ENCODE results near the gene MEGF8. TPM values are rescaled to one million over a fixed set of nuclear protein-coding genes. Genes with fewer than 3 reads are reported as not detected.

The MEGF8 gene
- total and polyA plus RNA-seq, 2 of the 13 experiments (the other 11 are each of a cell fraction or from before 2014, with no cell fraction given): 4.0 to 8.8 TPM

- H3K4me1 ChIP-seq (ENCODE audit: insufficient read depth, low read length): no peaks in the 10 kb centered on the region
- no peaks in the 10 kb centered on the region for H3K27me3 ChIP-seq (ENCODE audit: control insufficient read depth in 1 of 2, insufficient read depth in 2 of 2, low read length in 2 of 2)
- TF ChIP-seq ZNF496 (CRISPR knock-in tag; IDR thresholded peaks at IDR 0.05; ENCODE audit: insufficient replicate concordance): no peak
- no peak for TF ChIP-seq SOX5 (CRISPR knock-in tag; IDR thresholded peaks at IDR 0.05; ENCODE audit: borderline replicate concordance)
- no peak for TF ChIP-seq HOXA5 (CRISPR knock-in tag; IDR thresholded peaks at IDR 0.05)
- TF ChIP-seq ETV6 (CRISPR knock-in tag; conservative IDR thresholded peaks at IDR 0.05): no peak
- no peak for TF ChIP-seq PLRG1 (conservative IDR thresholded peaks at IDR 0.05)
- TF ChIP-seq ESRRA (CRISPR knock-in tag; IDR thresholded peaks at IDR 0.05; ENCODE audit: low read depth): no peak
- no peak for TF ChIP-seq NFE2 (CRISPR knock-in tag; IDR thresholded peaks at IDR 0.05)
- TF ChIP-seq ZNF841 (CRISPR knock-in tag; IDR thresholded peaks at IDR 0.05; ENCODE audit: borderline replicate concordance): no peak
- TF ChIP-seq MTA1 (CRISPR knock-in tag; IDR thresholded peaks at IDR 0.05; ENCODE audit: borderline replicate concordance): no peak
- no peak for TF ChIP-seq ZNF335 (CRISPR knock-in tag; IDR thresholded peaks at IDR 0.05)
- TF ChIP-seq PAWR (CRISPR knock-in tag; IDR thresholded peaks at IDR 0.05; ENCODE audit: borderline replicate concordance): no peak
- no peak for TF ChIP-seq NR3C1 (CRISPR knock-in tag; IDR thresholded peaks at IDR 0.05)
- no peak for TF ChIP-seq ZMAT3 (CRISPR knock-in tag; conservative IDR thresholded peaks at IDR 0.05)
- no peak for TF ChIP-seq DRAP1 (CRISPR knock-in tag; IDR thresholded peaks at IDR 0.05)
- TF ChIP-seq RBM39 (IDR thresholded peaks at IDR 0.05; ENCODE audit: low read depth, low read length, poor library complexity, severe bottlenecking): no peak
- peaks cover 13 to 16% of the 10 kb centered on the region in 2 experiments for H3K36me3 ChIP-seq (replicated peaks in 1 of 2; ENCODE audit: control insufficient read depth in 1 of 2, insufficient read depth in 2 of 2, low read length in 2 of 2)
- 93% methylated on average over 7 of the region's 13 CpGs for WGBS (ENCODE audit: low lambda C conversion rate)
- no peak overlapping the region for H3K4me2 ChIP-seq (ENCODE audit: low read depth, low read length)
- no peak overlapping the region for H3K4me3 ChIP-seq (replicated peaks in 1 of 3; ENCODE audit: insufficient read depth in 1 of 3, low read depth in 2 of 3, low read length in 3 of 3)
- no TSS peak for BruUV-seq (replicated peaks)
- no peaks in the 10 kb centered on the region for H3K79me2 ChIP-seq (ENCODE audit: insufficient read depth, low read length)
- DNase-seq (ENCODE audit: low spot score) (no peak), ATAC-seq (no peak), FAIRE-seq (no peak)
- no peak overlapping the region for H3K27ac ChIP-seq (ENCODE audit: extremely low read length, insufficient read depth, low read length)
- CTCF ChIA-PET (ENCODE audit: low intra/inter-chr PET ratio, low total read pairs): no interaction called here
- in situ Hi-C loops (cut with HindIII; ENCODE audit: extremely low pct_ligation_motif_present, low pct_unique_long_range_greater_than_20kb) (no loop called here), intact Hi-C loops (cut with micrococcal nuclease; ENCODE audit: unreplicated experiment) (no loop called here)
- no peak overlapping the region for H3K9ac ChIP-seq (ENCODE audit: insufficient read depth, low read depth, low read length)
- H4K20me1 ChIP-seq (ENCODE audit: insufficient read depth, low read length): no peaks in the 10 kb centered on the region
- POLR2A ChIA-PET: no interaction called here
- no peak overlapping the region for H2AFZ ChIP-seq (ENCODE audit: low read length)
- peaks cover 11% of the 10 kb centered on the region for H3K9me3 ChIP-seq (ENCODE audit: low read length)
Measured at GRCh38 chr19:42362891-42363440, 37.5 kb downstream of the MEGF8 start.
